CD4-positive, alpha-beta T cell treated with Interleukin-6 at 100 ng/mL for 8 hours (primary cell): Measurements from ENCODE around the gene SPPL2C.

Experiments
- DNase-seq: peaks from one replicate; pipeline ENCODE4 v3.0.0-alpha.2; 2020; ENCODE audit warnings: mixed read lengths, low spot score

SPPL2C gene

GRCh38 chr17:45844695-45845375 lies at the start of gene SPPL2C:
SPPL2C (plus strand) TSS chr17:45844881; CDS start chr17:45844907, 26 bp downstream.
- no peak for DNase-seq

GRCh38 chr17:45800816-45801215 lies 43.9 kb upstream of the SPPL2C start:
- no peak for DNase-seq

DNA sequence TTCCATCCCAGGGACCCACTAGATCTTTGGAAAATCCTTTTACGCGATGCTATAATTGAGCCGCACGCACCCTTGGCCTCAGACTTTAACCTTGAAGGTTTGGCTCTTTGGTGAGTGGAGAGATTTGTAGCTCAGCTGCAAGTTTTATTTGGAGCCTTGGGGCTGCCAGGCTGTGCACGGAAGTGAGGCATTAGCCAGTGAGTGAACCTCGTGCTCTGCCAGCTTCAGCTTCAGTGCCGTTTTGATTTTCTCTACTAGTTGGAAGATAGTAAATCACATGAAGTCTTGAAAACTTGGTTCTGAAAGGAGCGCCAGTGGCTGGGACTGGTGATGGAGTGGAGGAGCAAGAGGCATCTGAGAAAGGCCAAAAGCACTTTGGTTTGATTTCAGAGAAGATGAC lies 43.3 kb upstream of the SPPL2C start:
- no peak for DNase-seq

DNA sequence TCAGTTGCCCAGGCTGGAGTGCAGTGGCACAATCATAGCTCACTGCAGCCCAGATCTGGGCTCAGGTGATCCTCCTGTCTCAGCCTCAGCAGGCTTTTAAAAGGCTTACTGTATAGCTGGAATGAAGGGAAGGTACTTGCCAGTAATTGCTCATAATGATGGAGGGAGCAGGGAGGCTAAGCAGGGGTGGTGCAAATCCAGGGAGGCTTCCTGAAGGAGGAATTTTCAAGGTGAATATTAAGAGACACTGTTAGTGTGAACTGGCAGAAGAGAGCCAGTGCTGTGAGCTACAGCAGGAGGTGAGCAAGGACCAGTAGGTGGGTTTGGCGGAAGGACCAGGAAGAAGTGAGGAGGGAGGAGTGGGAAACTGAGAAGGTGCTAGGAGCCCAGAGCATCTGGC lies 35.8 kb upstream of the SPPL2C start:
- DNase-seq: no peak

- no peak for DNase-seq
Measured at GRCh38 chr17:45809499-45809898, 35.2 kb upstream of the SPPL2C start.

GRCh38 chr17:45812102-45812501 lies 32.6 kb upstream of the SPPL2C start:
- DNase-seq: no peak

DNA sequence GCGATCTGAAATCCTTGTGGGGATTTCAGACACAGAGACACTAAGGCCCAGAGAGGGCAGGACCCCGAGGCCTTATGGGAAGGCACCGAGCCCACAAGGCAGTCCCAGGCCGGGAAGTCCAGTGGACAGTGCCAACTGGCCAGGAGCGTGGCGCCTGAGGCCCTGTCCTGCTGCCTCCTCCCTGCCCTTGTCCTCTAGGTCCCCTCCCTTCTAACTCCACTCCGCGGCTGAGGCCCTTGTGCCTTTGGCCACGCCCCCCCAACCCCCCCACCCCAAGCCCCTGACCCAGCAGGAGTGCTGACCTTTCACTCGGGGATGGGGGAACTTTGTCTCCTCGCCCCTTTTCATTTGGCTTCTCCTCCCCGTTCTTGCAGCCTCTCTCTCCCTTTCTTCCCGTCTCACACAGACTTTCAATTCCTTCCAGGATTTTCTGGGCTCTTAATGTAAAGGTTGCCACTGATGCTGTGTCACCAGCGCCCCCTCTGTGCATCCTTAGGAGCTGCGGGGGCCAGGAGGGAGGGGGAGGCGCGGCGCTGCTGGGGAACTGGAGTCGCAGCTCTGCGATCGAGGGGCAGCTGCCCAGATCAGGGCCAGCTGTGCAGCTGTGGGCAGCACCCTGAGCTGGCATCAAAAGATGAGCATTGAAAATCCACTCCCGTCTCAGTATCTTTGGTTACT lies 31.5 kb upstream of the SPPL2C start:
- DNase-seq: no peak

DNA sequence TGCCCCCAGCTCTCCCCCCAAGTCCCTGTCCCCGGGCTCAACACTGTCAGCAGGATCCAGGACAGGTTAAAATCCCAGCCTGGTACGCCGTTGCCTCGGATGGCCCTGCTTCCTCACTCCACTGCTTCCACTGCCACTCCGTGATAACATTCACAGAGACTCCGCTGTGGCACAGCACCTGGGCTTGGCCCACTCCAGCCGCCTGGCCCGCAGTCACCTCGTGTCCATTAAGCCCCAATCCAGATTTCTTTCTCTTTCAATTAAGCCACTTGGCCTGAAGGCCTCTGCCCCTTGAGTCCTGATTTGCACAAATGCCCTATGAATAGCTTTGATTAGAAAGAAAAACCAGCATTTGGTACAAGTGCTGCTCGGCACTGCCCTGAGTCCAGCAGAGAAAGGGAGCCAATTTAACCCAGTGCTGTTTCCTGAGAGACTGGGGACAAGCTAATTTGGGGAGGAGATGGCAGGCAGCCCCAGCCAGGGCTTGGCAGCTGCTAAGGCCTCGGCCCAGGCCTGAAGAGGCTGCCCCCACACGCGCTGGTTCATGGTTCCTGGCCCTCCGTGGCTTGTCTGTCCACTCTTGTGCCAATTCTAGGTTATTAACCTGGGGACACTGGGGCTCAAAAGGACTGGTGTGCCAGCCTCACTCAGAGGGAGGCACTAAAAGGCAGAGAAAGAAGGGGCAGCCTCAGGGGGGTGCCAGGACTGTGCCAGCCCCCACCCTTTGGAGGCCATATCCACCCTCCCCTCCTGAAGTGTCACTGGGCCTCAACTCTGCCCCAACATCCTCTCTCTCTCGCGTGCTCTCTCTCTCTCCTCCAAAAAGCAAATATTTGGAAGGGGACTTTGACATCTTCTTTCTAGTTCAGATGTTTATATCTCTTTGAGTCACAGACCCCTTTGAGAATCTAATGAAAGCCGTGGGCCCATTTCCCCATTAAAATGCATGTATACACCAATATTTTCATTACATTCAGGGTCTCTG lies 29.8 kb upstream of the SPPL2C start:
- DNase-seq: no peak

- no peak for DNase-seq
Measured at GRCh38 chr17:45815752-45816151, 28.9 kb upstream of the SPPL2C start.

- no peak for DNase-seq
Measured at GRCh38 chr17:45818041-45818440, 26.6 kb upstream of the SPPL2C start.

- DNase-seq: no peak
Measured at GRCh38 chr17:45818699-45819098, 26.0 kb upstream of the SPPL2C start.

GRCh38 chr17:45819632-45820031 lies 25.0 kb upstream of the SPPL2C start:
- no peak for DNase-seq

DNA sequence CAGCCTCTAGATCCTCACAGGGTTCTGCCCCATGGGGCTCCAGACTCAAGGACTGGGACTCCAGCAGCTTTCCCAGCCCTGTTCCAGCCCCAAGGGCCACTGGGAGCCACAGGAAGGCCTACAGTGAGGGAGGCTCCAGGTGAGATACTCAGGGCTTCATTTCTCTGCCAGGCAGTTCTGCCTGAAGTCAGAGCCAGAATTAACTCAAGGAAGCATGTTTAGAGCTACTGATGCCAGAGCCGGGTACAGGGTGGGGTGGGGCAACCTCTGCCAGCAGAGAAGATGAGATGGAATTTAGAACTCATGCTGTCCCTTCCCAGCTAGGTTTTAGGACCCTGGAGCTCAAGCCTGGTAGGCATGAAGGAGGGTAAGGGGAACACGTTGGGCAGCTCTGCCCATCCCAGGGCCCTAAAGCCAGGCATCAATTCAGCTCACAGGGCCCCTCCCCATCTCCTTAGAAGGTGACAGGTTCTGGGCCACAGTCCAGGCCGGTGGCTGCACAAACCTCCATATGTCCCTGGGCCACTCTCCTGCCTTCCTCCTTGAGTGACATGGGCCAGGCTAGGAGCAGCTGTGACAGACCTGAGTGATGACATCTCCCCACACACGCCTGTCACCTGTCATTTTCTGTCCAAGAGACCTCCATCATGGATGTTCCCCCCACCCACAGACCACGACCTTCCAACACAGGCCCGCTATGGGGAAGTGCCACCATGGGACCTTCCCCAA lies 24.5 kb upstream of the SPPL2C start:
- DNase-seq: no peak

- no peak for DNase-seq
Measured at GRCh38 chr17:45821147-45821546, 23.5 kb upstream of the SPPL2C start.

GRCh38 chr17:45823598-45823997 lies 21.1 kb upstream of the SPPL2C start:
- peak; percentile 20 for DNase-seq

GRCh38 chr17:45824475-45824874 lies 20.2 kb upstream of the SPPL2C start:
- no peak for DNase-seq

DNA sequence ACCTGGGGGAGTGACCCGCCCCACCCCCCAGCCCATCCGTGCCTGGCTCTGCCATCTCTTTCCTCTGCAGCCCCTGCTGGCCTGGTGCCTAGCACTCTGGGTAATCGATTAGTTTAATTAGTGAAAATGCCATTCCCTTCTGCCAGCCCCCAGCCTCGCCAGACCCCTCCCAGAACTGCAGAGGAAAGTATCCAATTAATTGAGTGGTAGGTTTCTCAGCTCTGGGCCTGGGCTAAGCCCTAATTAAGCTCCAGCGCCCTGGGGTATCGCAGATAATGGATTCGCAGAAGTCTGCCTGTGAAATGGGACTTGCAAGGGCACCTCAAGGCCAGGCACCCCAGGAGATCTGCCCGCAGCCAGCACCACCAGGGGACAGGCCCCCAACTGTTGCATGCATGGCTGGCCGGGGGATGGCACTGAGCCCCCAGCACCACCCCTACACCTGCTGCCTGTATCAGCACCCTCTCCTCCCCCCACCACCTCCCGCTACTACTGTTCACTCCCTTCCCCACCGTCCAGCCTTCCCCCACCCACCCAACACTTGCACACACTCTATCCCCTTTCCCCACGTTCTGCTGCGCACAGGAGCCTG lies 19.7 kb upstream of the SPPL2C start:
- DNase-seq: no peak

DNA sequence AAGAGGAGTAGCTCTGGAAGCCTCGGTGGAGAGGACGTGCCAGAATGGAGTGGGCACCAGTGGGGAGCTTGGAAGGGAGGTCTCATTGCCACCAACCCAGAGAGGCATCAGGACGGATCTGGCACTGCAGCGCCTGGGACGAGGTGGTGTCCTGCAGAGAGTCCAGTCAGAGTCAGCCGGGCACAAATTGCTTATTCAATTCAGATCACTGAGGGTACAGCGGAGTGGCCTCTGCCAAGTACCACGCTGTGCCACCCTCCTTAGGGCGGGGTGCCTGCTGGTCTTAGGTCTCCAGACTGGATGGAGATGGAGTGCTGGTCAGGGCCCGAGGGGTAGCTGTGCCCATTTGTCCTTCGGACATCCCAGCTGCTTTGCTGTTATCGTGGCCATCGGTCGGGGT lies 18.9 kb upstream of the SPPL2C start:
- no peak for DNase-seq

DNA sequence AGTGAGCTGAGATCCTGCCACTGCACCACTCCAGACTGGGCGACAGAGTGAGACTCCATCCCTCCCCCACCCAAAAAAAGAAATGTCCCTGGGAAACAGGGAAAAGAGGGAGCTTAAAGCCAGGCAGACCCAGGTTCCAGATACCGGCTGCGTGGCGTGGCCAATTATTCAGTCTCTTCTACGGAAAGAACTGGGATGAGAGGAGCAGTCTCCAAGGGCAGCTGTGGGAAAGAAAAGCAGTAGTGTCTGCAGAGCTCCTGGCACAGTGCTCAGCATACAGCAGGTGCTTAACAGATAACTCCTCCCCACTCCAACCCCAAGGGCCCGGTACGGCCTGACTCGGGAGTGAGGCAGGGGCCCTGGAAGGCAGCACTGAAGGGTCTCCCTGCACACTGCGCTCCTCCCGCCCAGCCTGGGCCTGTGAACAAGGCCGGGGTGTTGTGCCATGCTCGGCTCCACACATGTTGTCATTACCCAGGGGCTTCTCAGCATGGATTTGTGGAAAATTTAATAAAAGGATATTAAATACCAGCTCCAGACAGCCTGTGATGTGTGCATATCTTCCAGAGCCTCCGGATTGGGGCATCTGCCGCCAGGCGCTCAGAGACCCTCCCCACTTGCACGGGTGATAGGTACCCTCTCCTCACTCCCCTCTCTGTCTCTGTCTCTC lies 17.6 kb upstream of the SPPL2C start:
- DNase-seq: no peak

- DNase-seq: no peak
Measured at GRCh38 chr17:45828171-45828570, 16.5 kb upstream of the SPPL2C start.

DNA sequence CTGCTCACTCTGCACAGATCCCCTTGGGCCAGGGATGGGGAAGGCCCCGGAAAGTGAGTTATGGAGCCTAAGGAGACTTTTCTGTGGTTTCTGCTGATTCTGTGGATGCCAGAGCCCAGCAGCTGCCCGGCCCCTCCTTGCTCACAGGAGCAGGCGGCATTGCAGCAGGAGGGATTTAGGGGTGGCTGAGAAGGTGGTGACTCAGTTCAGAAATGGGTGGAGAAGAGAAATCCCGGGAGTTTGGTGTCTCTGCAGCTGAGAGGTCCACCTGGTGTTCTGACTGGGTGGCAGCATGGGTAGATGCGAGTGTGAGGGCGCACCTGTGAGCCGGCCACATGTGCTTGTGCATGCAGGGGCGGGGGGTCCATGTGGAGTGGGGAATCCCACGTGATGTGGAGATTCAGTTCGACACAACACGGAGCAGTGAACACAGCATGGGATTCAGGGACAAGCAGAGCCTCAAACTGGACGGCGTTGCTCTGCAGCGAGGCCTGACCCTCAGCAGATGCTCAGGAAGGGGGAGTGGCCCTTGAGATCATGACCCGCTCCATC lies 16.0 kb upstream of the SPPL2C start:
- DNase-seq: no peak
